22Rv1 (cell line): ENCODE measurements around the gene VPS8.

ENCODE experiments used
- ZFX ChIP-seq: fragments of 450-650 bp; IDR thresholded peaks from 2 replicates; pipeline ENCODE4 v1.6.1; 2017; ENCODE audit warnings: antibody characterized with exemption, borderline replicate concordance
- TF ChIP-seq, protein P1 (sequence below): fragments of 450-650 bp; IDR thresholded peaks from 2 replicates; pipeline ENCODE4 v1.5.1; 2017; ENCODE audit warnings: mild to moderate bottlenecking

DNA sequence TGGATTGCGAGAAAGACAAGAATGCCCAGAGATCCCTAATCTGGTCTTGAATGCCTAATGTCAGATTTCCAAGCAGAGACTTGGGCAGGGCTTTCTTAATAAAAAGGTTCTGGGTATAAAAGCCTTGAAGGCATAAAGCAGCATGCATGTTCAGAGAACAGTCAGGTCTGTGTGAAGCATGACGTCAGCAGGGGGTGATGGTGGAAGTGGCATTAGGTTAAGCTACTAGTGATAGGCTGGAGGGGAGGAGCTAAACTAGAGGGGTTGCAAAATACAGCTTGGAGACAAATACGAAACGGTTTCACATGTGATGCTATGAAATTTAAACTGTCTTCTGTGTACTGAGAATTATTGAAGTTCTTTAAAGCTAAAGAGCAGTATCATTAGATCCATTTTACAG lies 125.6 kb downstream of the VPS8 start:
- TF ChIP-seq, protein P1, sequence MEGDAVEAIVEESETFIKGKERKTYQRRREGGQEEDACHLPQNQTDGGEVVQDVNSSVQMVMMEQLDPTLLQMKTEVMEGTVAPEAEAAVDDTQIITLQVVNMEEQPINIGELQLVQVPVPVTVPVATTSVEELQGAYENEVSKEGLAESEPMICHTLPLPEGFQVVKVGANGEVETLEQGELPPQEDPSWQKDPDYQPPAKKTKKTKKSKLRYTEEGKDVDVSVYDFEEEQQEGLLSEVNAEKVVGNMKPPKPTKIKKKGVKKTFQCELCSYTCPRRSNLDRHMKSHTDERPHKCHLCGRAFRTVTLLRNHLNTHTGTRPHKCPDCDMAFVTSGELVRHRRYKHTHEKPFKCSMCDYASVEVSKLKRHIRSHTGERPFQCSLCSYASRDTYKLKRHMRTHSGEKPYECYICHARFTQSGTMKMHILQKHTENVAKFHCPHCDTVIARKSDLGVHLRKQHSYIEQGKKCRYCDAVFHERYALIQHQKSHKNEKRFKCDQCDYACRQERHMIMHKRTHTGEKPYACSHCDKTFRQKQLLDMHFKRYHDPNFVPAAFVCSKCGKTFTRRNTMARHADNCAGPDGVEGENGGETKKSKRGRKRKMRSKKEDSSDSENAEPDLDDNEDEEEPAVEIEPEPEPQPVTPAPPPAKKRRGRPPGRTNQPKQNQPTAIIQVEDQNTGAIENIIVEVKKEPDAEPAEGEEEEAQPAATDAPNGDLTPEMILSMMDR, result no peak
- no peak for TF ChIP-seq ZFX
